GM12864 (cell line): ENCODE measurements around the gene NAA10.

Source experiments
- DNase-seq: peaks from one replicate; pipeline ENCODE4 v3.0.0-alpha.2; 2011; ENCODE audit warnings: low read depth
- H3K4me3 ChIP-seq: 2 replicates; pipeline ENCODE4 v1.5.1; 2011; ENCODE audit warnings: mild to moderate bottlenecking, low read depth, low read length, control low read depth
- TF ChIP-seq, protein P1 (sequence below): IDR thresholded peaks from 2 replicates; pipeline ENCODE4 v1.5.1; 2011; ENCODE audit warnings: low read depth, mild to moderate bottlenecking, moderate library complexity, low read length, control low read depth, inconsistent platforms; ENCODE audit errors: missing control alignments

Gene NAA10

DNA sequence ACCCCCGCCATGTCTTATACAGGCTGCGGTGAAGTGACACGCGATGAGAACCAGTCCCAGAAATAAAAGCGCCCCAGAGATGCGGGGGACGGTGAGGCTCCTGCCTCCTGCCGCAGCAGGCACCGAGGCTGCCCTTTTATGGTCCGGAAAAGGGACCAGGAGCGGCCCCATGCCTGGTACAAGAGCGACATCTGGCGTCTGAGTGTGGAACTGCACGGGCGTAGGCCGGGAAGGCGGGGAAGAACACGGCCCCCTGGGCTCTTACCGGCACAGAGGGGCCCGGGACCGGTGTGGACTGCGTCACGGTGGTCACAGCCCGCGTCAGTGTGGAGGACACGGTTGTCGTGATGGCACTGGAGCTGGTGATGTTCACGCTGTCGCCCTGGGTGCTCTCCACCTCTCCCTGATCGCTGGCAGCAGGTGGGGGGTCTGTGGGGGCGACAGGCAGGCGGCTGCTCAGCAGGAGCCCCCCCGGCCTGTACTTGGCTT, 18.5 kb upstream of the NAA10 start:
- DNase-seq: no peak
- TF ChIP-seq, protein P1, sequence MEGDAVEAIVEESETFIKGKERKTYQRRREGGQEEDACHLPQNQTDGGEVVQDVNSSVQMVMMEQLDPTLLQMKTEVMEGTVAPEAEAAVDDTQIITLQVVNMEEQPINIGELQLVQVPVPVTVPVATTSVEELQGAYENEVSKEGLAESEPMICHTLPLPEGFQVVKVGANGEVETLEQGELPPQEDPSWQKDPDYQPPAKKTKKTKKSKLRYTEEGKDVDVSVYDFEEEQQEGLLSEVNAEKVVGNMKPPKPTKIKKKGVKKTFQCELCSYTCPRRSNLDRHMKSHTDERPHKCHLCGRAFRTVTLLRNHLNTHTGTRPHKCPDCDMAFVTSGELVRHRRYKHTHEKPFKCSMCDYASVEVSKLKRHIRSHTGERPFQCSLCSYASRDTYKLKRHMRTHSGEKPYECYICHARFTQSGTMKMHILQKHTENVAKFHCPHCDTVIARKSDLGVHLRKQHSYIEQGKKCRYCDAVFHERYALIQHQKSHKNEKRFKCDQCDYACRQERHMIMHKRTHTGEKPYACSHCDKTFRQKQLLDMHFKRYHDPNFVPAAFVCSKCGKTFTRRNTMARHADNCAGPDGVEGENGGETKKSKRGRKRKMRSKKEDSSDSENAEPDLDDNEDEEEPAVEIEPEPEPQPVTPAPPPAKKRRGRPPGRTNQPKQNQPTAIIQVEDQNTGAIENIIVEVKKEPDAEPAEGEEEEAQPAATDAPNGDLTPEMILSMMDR: peak; percentile 91
- H3K4me3 ChIP-seq: no peak overlapping the region

DNA sequence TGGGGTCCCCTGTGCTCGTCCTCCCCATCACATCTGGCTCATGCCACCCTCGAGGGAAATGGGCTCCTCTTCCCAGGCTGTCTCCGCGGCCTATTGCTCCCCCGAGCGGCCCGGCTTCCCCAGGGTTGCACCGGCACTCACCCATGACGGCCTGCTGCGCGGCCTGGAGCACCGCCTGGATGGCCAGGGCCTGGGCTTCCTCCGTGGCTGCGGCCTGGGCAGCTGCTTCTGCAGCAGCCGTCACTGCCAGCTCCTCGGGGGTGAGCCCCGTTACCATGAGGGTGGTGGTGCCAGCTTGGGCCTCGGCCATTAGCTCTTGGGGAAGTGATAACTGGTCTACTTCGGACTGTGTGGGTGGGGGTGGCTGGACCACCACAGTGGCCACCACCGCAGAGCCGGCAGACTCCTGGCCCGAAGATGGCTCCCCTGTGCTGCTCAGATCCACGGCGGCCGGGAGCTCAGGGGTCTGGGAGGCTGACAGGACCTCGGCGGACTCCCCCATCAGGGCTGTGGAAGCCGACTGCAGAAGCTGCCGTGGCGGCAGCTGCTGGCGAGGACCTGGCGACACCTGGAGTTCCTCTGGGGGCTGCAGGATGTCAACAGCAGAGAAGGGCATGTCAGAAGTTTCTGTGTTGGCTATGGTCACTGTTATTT, 17.7 kb upstream of the NAA10 start:
- H3K4me3 ChIP-seq: no peak overlapping the region
- DNase-seq: no peak
- TF ChIP-seq, protein P1: no peak

DNA sequence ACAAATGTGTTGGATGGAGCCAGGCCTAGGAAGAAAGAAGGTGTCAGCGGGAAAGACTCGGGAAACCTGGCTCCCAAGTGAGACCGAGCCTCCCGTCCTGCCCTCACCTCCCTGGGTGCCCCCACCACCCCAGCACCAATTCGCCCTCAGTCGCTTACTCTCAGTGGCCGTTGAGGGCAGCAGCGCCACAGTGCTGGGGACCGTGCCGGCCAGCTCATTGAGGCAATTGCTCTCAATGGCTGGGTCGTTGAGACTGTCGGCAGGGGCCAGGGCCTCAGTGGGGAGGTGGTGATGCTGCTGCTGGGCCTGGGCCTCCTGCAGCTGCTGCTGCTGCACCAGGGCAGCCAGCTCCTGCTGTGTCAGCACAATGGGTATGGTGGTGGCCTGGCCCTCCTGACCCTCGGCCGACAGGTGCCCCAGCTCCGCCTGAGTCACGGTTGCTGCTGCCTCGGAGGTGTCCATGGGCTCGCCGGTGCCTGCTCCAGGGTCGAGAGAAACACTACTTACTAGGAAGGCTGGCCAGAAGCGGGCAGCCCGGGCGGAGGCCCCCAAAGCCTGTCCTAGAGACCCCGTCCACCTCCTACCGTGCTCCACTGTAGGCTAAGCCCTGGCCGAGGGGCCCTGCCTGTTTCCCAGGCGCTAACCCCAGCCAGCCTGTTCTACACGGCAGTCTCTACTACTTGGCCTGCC, 17.0 kb upstream of the NAA10 start:
- DNase-seq: no peak
- TF ChIP-seq, protein P1: no peak
- no peak overlapping the region for H3K4me3 ChIP-seq

DNA sequence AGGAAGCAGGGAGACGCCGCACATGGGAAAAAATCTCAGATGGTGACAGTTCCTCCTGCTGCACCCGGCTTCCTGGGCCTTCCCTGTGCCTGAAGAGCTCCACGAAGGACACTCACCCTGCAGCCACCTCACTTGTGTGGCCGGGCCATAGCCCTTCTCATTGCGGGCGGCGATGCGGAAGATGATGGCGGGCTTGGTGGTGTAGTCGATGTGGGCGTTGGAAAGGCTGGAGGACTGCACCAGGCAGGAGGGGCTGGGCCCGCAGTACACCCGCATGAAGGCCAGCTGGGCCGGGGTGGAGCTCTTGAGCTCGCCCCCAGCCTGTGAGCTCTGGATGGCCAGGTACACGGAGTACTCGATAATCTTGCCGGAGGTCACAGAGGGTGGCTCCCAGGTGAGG, 15.3 kb upstream of the NAA10 start:
- TF ChIP-seq, protein P1: no peak
- no peak overlapping the region for H3K4me3 ChIP-seq
- DNase-seq: no peak

DNA sequence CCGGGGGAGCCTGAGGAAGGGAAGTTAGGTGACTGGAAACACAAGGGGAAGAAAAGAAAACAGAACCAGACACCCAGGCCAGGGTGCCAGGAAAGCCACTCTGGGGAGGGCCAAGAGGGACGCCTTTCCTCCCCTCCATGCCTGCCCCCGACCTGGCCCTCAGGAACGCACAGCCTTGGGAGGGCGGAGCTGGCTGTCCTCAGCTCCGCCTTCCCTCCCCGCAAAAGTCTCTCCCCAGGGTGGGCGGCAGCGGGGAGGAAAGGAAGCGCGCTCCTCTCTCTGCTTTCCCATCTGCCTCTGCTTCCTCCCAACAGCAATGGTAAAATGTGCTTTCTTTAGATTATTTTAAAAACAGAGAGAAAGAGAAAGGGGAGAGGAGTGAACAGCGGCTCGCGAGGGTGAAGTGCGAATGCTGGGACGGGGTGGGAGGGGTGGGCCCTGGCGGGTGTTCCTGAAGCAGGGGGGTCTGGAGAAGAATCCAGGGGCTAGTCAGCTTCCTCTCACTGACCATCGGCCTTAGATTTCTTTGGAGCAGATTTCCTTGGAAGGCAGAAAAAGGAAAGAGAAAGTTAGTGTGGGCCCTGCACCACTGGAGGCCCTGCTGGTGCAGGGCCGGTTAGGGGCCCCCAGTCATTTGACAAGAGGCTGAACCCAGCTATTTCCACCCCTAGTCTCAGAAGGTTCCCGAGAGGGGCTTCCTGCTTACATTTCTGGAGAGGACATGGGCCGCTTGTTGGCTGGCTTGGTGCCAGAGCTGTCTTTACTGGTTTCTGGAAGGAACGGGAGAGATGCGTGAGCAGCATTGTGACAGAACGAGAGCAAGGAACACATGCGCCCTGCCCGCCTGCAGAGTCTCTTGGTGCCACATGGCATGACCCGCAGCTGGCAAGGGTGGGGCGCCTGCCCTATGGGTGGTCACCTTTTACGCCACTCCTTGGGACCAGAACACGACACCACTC, 14.3 kb upstream of the NAA10 start:
- DNase-seq: no peak
- TF ChIP-seq, protein P1: no peak
- no peak overlapping the region for H3K4me3 ChIP-seq

DNA sequence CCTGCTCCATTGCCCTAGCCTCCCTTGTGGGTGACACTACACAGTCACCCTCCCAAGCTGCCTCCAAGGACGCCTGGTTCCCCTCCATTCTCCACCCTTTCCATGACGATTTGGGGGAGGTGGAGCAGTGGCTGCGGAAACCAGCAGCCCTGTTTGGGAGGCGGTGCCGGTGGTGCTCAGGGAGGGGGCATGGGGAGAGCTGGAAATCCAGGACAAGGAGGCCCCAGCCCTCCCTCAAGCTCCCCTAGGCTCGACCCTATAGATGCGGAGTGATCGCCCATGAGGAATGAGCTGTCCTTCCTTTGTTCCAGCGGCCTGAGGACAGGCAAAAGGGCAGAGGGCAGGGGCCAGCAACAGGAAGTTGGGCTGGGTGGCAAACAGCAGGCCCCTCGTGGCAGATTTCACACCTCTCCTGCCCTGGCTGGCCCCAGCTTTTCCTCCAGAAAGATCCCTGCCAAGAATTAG, 13.2 kb upstream of the NAA10 start:
- no peak overlapping the region for H3K4me3 ChIP-seq
- DNase-seq: no peak
- TF ChIP-seq, protein P1: no peak
